Embryonic facial prominence (tissue), 1 donor: ENCODE measurements around the gene RPS29.
"Not testable (repeated sequence)": the region's sequence is repeated elsewhere in the genome, so short reads cannot be mapped to it uniquely, and the experiment has no call there.

Experiments
- DNase-seq: peaks from one replicate; pipeline ENCODE4 v3.0.0-alpha.2; 2016; ENCODE audit errors: extremely low spot score

Gene RPS29

GRCh38 chr14:49585803-49586672 is at the start of gene RPS29:
TSS of gene RPS29 (minus strand) at chr14:49586380. CDS start at chr14:49586346, 34 bp downstream.
- peak; percentile 98 for DNase-seq

- peak; percentile 77 for DNase-seq
These were observed 48.6 kb upstream of the RPS29 start, which contains the start of gene DNAAF2 for GRCh38 chr14:49634547-49635334. TSS of gene DNAAF2 (minus strand) at chr14:49635244. CDS start at chr14:49635149, 95 bp downstream.

- peak; percentile 90 for DNase-seq
These were observed 47.7 kb upstream of the RPS29 start for GRCh38 chr14:49633640-49634546.

GRCh38 chr14:49623941-49624839 is 38.0 kb upstream of the RPS29 start:
- no peak for DNase-seq

GRCh38 chr14:49623387-49623786 is 37.2 kb upstream of the RPS29 start:
- no peak for DNase-seq

GRCh38 chr14:49622022-49622607 is 35.9 kb upstream of the RPS29 start:
- no peak for DNase-seq

- peak; percentile 36 for DNase-seq
These were observed 35.1 kb upstream of the RPS29 start for GRCh38 chr14:49621114-49621881.

- DNase-seq: peak; percentile 96
These were observed 34.3 kb upstream of the RPS29 start, which contains the start of the genes MGAT2 and RPL36AL for GRCh38 chr14:49620182-49621113. TSS of gene MGAT2 (plus strand) at chr14:49620799. CDS start at chr14:49621269, 470 bp downstream. TSS of gene RPL36AL (minus strand) at chr14:49620626. CDS start at chr14:49619104, 1,522 bp downstream.

- DNase-seq: no peak
These were observed 33.5 kb upstream of the RPS29 start for GRCh38 chr14:49619730-49620129.

- DNase-seq: not testable (repeated sequence)
These were observed 33.1 kb upstream of the RPS29 start for GRCh38 chr14:49619273-49619672.

- no peak for DNase-seq
These were observed 31.8 kb upstream of the RPS29 start for GRCh38 chr14:49617852-49618519.

GRCh38 chr14:49615776-49616175 is 29.6 kb upstream of the RPS29 start:
- DNase-seq: no peak

GRCh38 chr14:49614196-49614595 is 28.0 kb upstream of the RPS29 start:
- no peak for DNase-seq

GRCh38 chr14:49612671-49613070 is 26.5 kb upstream of the RPS29 start:
- DNase-seq: no peak

- DNase-seq: no peak
These were observed 26.1 kb upstream of the RPS29 start for GRCh38 chr14:49612251-49612650.

GRCh38 chr14:49607583-49607982 is 21.4 kb upstream of the RPS29 start:
- DNase-seq: no peak
